H9 (cell line): ENCODE measurements around the gene RBM19. TPM values are rescaled to one million over a fixed set of nuclear protein-coding genes. Genes with fewer than 3 reads are reported as not detected.

Experiments used
- DNase-seq: peaks from one replicate; pipeline ENCODE4 v3.0.0-alpha.2; 2017
- H2AFZ ChIP-seq: one replicate; pipeline ENCODE4 v1.6.1; 2013; ENCODE audit warnings: mild to moderate bottlenecking, low read length, control low read depth, moderate library complexity
- H2AK5ac ChIP-seq: 2 replicates; pipeline ENCODE4 v1.6.1; 2013; ENCODE audit warnings: low read length, control low read depth, mixed read lengths; ENCODE audit not compliant: insufficient read length
- H2BK120ac ChIP-seq: one replicate; pipeline ENCODE4 v1.6.1; 2013; ENCODE audit warnings: low read depth, mild to moderate bottlenecking, low read length, control low read depth, inconsistent platforms; ENCODE audit not compliant: poor library complexity, severe bottlenecking
- H2BK12ac ChIP-seq: 2 replicates; pipeline ENCODE4 v1.6.1; 2013; ENCODE audit warnings: low read length, control low read depth, mixed read lengths, low read depth; ENCODE audit not compliant: insufficient read length
- H2BK15ac ChIP-seq: 2 replicates; pipeline ENCODE4 v1.6.1; 2013; ENCODE audit warnings: low read depth, low read length, control low read depth
- H2BK20ac ChIP-seq: one replicate; pipeline ENCODE4 v1.6.1; 2013; ENCODE audit warnings: low read depth, mild to moderate bottlenecking, low read length, control low read depth, inconsistent platforms; ENCODE audit not compliant: poor library complexity, severe bottlenecking
- H2BK5ac ChIP-seq: 2 replicates; pipeline ENCODE4 v1.6.1; 2013; ENCODE audit warnings: low read length, control low read depth, mixed read lengths; ENCODE audit not compliant: insufficient read length
- H3K14ac ChIP-seq: 2 replicates; pipeline ENCODE4 v1.6.1; 2013; ENCODE audit warnings: low read length, control low read depth; ENCODE audit not compliant: insufficient read depth
- H3K18ac ChIP-seq: 2 replicates; pipeline ENCODE4 v1.6.1; 2013; ENCODE audit warnings: low read depth, mild to moderate bottlenecking, mixed read lengths, low read length, control low read depth; ENCODE audit not compliant: insufficient read length
- H3K23ac ChIP-seq: 2 replicates; pipeline ENCODE4 v1.6.1; 2013; ENCODE audit warnings: low read length, control low read depth, mixed read lengths, low read depth; ENCODE audit not compliant: insufficient read length
- H3K23me2 ChIP-seq: 2 replicates; pipeline ENCODE4 v1.6.1; 2013; ENCODE audit warnings: low read depth, mild to moderate bottlenecking, mixed read lengths, low read length, control low read depth; ENCODE audit not compliant: insufficient read length, poor library complexity, severe bottlenecking
- H3K27ac ChIP-seq: 2 replicates; pipeline ENCODE4 v1.5.1; 2013; ENCODE audit warnings: low read length, control low read depth, mixed read lengths, low read depth; ENCODE audit not compliant: insufficient read length
- H3K27me3 ChIP-seq: 2 replicates; pipeline ENCODE4 v1.6.1; 2013; ENCODE audit warnings: low read length, control low read depth, inconsistent platforms; ENCODE audit not compliant: insufficient read depth
- H3K4ac ChIP-seq: 2 replicates; pipeline ENCODE4 v1.6.1; 2013; ENCODE audit warnings: low read depth, mild to moderate bottlenecking, control low read depth, inconsistent platforms, low read length, moderate library complexity
- H3K4me1 ChIP-seq: 2 replicates; pipeline ENCODE4 v1.6.1; 2013; ENCODE audit warnings: low read length, control low read depth, inconsistent platforms; ENCODE audit not compliant: insufficient read depth
- H3K4me2 ChIP-seq: 2 replicates; pipeline ENCODE4 v1.6.1; 2013; ENCODE audit warnings: low read length, control low read depth, mixed read lengths; ENCODE audit not compliant: insufficient read length, insufficient read depth
- H3K56ac ChIP-seq: 2 replicates; pipeline ENCODE4 v1.6.1; 2013; ENCODE audit warnings: low read depth, mild to moderate bottlenecking, mixed read lengths, low read length, control low read depth; ENCODE audit not compliant: insufficient read length
- H3K79me1 ChIP-seq: 2 replicates; pipeline ENCODE4 v1.6.1; 2013; ENCODE audit warnings: low read depth, mild to moderate bottlenecking, moderate library complexity, low read length, control low read depth, inconsistent platforms; ENCODE audit not compliant: insufficient read depth, poor library complexity, severe bottlenecking
- H3K79me2 ChIP-seq: 2 replicates; pipeline ENCODE4 v1.6.1; 2013; ENCODE audit warnings: low read length, control low read depth, inconsistent platforms; ENCODE audit not compliant: insufficient read depth
- H3K9ac ChIP-seq: 2 replicates; pipeline ENCODE4 v1.6.1; 2013; ENCODE audit warnings: low read length, control low read depth, mixed read lengths; ENCODE audit not compliant: insufficient read length; ENCODE audit errors: extremely low read depth
- H3K9me3 ChIP-seq: one replicate; pipeline ENCODE4 v1.6.1; 2013; ENCODE audit warnings: low read depth, low read length, inconsistent platforms; ENCODE audit not compliant: control insufficient read depth
- H3T11ph ChIP-seq: one replicate; pipeline ENCODE4 v1.6.1; 2013; ENCODE audit warnings: mild to moderate bottlenecking, low read length, control low read depth, inconsistent platforms
- H4K20me1 ChIP-seq: one replicate; pipeline ENCODE4 v1.6.1; 2013; ENCODE audit not compliant: control insufficient read depth, insufficient read length, insufficient read depth
- H4K5ac ChIP-seq: 2 replicates; pipeline ENCODE4 v1.6.1; 2013; ENCODE audit warnings: low read depth, mild to moderate bottlenecking, mixed read lengths, low read length, control low read depth; ENCODE audit not compliant: insufficient read length
- H4K8ac ChIP-seq: replicated peaks from 2 replicates; pipeline ENCODE4 v1.6.1; 2013; ENCODE audit warnings: low read length, control low read depth, mixed read lengths, low read depth; ENCODE audit not compliant: insufficient read length
- H4K91ac ChIP-seq: 2 replicates; pipeline ENCODE4 v1.6.1; 2013; ENCODE audit warnings: low read depth, mild to moderate bottlenecking, moderate library complexity, mixed read lengths, low read length, control low read depth; ENCODE audit not compliant: insufficient read length
- H3K27ac Mint-ChIP-seq, 3 experiments: 2 replicates in 2 of 3; 3 replicates in 1 of 3; pipeline ENCODE4 v1.8.0; 2020 to 2021; ENCODE audit warnings: mixed read lengths in 3 of 3, mild to moderate bottlenecking in 1 of 3, moderate library complexity in 1 of 3
- H3K27me3 Mint-ChIP-seq: 2 replicates; pipeline ENCODE4 v1.8.0; 2021; ENCODE audit warnings: low read depth, mild to moderate bottlenecking, moderate library complexity, mixed read lengths
- H3K36me3 Mint-ChIP-seq, 3 experiments: 2 replicates in 2 of 3; 3 replicates in 1 of 3; pipeline ENCODE4 v1.8.0; 2020 to 2021; ENCODE audit warnings: low read depth in 3 of 3, mixed read lengths in 3 of 3; ENCODE audit not compliant: insufficient read depth in 1 of 3
- H3K4me1 Mint-ChIP-seq, 2 experiments: 2 replicates each; pipeline ENCODE4 v1.8.0; 2020; ENCODE audit warnings: mixed read lengths in 2 of 2
- H3K4me3 Mint-ChIP-seq, 2 experiments: 2 replicates in 1 of 2; 3 replicates in 1 of 2; pipeline ENCODE4 v1.8.0; 2020 to 2021; ENCODE audit warnings: mild to moderate bottlenecking in 2 of 2, mixed read lengths in 2 of 2, moderate library complexity in 1 of 2
- H3K9me3 Mint-ChIP-seq, 2 experiments: 2 replicates in 1 of 2; 3 replicates in 1 of 2; pipeline ENCODE4 v1.8.0; 2020; ENCODE audit warnings: mild to moderate bottlenecking in 2 of 2, mixed read lengths in 2 of 2, moderate library complexity in 1 of 2
- WGBS: extraction: QIAGEN DNeasy Blood & Tissue Kit; methylation state at CpG from one replicate; pipeline ENCODE4 v1.1.7; 2013; ENCODE audit warnings: missing lambda C conversion rate, low lambda C conversion rate, mixed read lengths; ENCODE audit not compliant: insufficient read length; ENCODE audit errors: extremely low coverage; 5-methylcytosine and 5-hydroxymethylcytosine counted together
- total RNA-seq: library from RNA; stranded (reverse); gene quantifications from 2 replicates; pipeline ENCODE4 v1.2.1, GENCODE V29; 2021
- TF ChIP-seq, protein P1 (sequence below): fragments of 200-600 bp; sonication (generic); conservative IDR thresholded peaks from 3 replicates; pipeline ENCODE4 v1.8.0; 2021; ENCODE audit warnings: antibody characterized with exemption, mild to moderate bottlenecking

The RBM19 gene
- total RNA-seq, 1 experiment from 2014 or later, result 32.2 TPM

DNA sequence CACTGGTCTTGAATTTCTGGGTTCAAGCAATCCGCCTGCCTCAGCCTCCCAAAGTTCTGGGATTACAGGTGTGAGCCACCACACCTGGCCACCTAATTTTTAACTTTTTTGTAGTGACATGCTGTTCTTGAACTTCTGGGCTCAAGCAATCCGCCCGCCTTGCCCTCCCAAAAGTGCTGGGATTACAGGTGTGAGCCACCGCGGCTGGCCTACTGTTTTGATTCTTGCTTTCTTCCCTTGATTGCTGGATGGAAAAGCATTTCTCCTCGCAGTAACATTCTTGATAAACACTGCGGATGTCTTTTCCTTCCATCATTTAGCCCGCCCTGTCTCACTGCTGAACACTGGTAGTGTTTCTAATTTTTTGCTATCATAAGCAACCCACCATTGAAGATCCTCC, 72.9 kb downstream of the RBM19 start:
- H3K27ac ChIP-seq, result no peak overlapping the region
- Mint-ChIP-seq H3K4me1 (peaks cover 21 to 35% of the 10 kb centered on the region in 2 experiments), H3K4me3 (no peak overlapping the region), H3K9me3 (no peaks in the 10 kb centered on the region), H3K36me3 (peaks cover 0 to 5% (median 2%) of the 10 kb centered on the region in 3 experiments; a peak in 4 of 7 replicates), H3K27ac (no peak overlapping the region; a peak in 1 of 7 replicates), H3K27me3 (no peaks in the 10 kb centered on the region)
- H3K14ac ChIP-seq, result no peak overlapping the region
- H2AK5ac ChIP-seq, result no peak overlapping the region
- H4K91ac ChIP-seq, result no peak overlapping the region
- H2BK120ac ChIP-seq, result no peak overlapping the region
- H2BK12ac ChIP-seq, result no peak overlapping the region
- no peaks in the 10 kb centered on the region for H3K27me3 ChIP-seq
- no peak overlapping the region for H2AFZ ChIP-seq
- no peaks in the 10 kb centered on the region for H3K4me1 ChIP-seq
- no peak overlapping the region for H3K4me2 ChIP-seq
- no peaks in the 10 kb centered on the region for H3K79me2 ChIP-seq
- no peak overlapping the region for H3K23ac ChIP-seq
- H3T11ph ChIP-seq, result no peak overlapping the region
- no peak overlapping the region for H4K5ac ChIP-seq
- H4K20me1 ChIP-seq, result peaks cover 3% of the 10 kb centered on the region
- no peaks in the 10 kb centered on the region for H3K9me3 ChIP-seq
- TF ChIP-seq, protein P1, sequence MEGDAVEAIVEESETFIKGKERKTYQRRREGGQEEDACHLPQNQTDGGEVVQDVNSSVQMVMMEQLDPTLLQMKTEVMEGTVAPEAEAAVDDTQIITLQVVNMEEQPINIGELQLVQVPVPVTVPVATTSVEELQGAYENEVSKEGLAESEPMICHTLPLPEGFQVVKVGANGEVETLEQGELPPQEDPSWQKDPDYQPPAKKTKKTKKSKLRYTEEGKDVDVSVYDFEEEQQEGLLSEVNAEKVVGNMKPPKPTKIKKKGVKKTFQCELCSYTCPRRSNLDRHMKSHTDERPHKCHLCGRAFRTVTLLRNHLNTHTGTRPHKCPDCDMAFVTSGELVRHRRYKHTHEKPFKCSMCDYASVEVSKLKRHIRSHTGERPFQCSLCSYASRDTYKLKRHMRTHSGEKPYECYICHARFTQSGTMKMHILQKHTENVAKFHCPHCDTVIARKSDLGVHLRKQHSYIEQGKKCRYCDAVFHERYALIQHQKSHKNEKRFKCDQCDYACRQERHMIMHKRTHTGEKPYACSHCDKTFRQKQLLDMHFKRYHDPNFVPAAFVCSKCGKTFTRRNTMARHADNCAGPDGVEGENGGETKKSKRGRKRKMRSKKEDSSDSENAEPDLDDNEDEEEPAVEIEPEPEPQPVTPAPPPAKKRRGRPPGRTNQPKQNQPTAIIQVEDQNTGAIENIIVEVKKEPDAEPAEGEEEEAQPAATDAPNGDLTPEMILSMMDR, result no peak
- H3K9ac ChIP-seq, result no peak overlapping the region
- H2BK15ac ChIP-seq, result no peak overlapping the region
- H3K56ac ChIP-seq, result no peak overlapping the region
- no peaks in the 10 kb centered on the region for H3K23me2 ChIP-seq
- WGBS, result no CpG with 5 or more reads among the region's 8 CpGs
- H4K8ac ChIP-seq, result no peak overlapping the region
- no peak overlapping the region for H3K4ac ChIP-seq
- DNase-seq, result no peak
- H2BK5ac ChIP-seq, result no peak overlapping the region
- no peak overlapping the region for H3K18ac ChIP-seq
- H2BK20ac ChIP-seq, result no peak overlapping the region
- no peaks in the 10 kb centered on the region for H3K79me1 ChIP-seq
